Measurements from ENCODE around the gene SEPTIN11. TPM values are rescaled to one million over a fixed set of nuclear protein-coding genes. Genes with fewer than 3 reads are reported as not detected.
A peak's percentile ranks its signal among the peaks of the same experiment; 100 is the strongest.

The SEPTIN11 gene
- total and polyA plus RNA-seq, 9 of the 15 experiments (the other 6 are each of a cell fraction or from before 2014, with no cell fraction given): 25.7 to 142 (median 84.3) TPM

- no peak for TF ChIP-seq FOXO4 (CRISPR knock-in tag; IDR thresholded peaks at IDR 0.05)
- TF ChIP-seq TCF7L2 (IDR thresholded peaks at IDR 0.05; ENCODE audit: low read depth, low read length): no peak
- TF ChIP-seq MYBL2 (IDR thresholded peaks at IDR 0.05; ENCODE audit: low read depth): no peak
- no peak for TF ChIP-seq MYBL2 (CRISPR knock-in tag; IDR thresholded peaks at IDR 0.05; ENCODE audit: borderline replicate concordance)
- TF ChIP-seq SNAPC5 (CRISPR knock-in tag; IDR thresholded peaks at IDR 0.05): no peak
- TF ChIP-seq ID3 (CRISPR knock-in tag; IDR thresholded peaks at IDR 0.05): no peak
- no peak for TF ChIP-seq ID3 (tag; IDR thresholded peaks at IDR 0.05)
- TF ChIP-seq THAP7 (CRISPR knock-in tag; IDR thresholded peaks at IDR 0.05): no peak
- TF ChIP-seq ZBTB12 (CRISPR knock-in tag; IDR thresholded peaks at IDR 0.05): no peak
- TF ChIP-seq ZNF785 (CRISPR knock-in tag; IDR thresholded peaks at IDR 0.05): no peak
- TF ChIP-seq ZNF232 (CRISPR knock-in tag; IDR thresholded peaks at IDR 0.05): 0 out of 2 replicates have a peak, but pooled peaks have one; percentile 79
- no peak for TF ChIP-seq ILK (tag; IDR thresholded peaks at IDR 0.05; ENCODE audit: borderline replicate concordance, low read depth)
- no peak for TF ChIP-seq IRF9 (tag; IDR thresholded peaks at IDR 0.05)
- TF ChIP-seq, protein P1, sequence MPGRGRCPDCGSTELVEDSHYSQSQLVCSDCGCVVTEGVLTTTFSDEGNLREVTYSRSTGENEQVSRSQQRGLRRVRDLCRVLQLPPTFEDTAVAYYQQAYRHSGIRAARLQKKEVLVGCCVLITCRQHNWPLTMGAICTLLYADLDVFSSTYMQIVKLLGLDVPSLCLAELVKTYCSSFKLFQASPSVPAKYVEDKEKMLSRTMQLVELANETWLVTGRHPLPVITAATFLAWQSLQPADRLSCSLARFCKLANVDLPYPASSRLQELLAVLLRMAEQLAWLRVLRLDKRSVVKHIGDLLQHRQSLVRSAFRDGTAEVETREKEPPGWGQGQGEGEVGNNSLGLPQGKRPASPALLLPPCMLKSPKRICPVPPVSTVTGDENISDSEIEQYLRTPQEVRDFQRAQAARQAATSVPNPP (IDR thresholded peaks at IDR 0.05; ENCODE audit: borderline replicate concordance, insufficient read depth, insufficient read length): no peak
- no peak for TF ChIP-seq SIN3B (IDR thresholded peaks at IDR 0.05; ENCODE audit: low read depth)
- TF ChIP-seq ZNF3 (CRISPR knock-in tag; IDR thresholded peaks at IDR 0.05): no peak
- TF ChIP-seq ZFP1 (CRISPR knock-in tag; IDR thresholded peaks at IDR 0.05): no peak
Measured at GRCh38 chr4:76948443-76949275, 893 bp upstream of the SEPTIN11 start (continued).
